Measurements from ENCODE around the gene MYL3.

The MYL3 gene

DNA sequence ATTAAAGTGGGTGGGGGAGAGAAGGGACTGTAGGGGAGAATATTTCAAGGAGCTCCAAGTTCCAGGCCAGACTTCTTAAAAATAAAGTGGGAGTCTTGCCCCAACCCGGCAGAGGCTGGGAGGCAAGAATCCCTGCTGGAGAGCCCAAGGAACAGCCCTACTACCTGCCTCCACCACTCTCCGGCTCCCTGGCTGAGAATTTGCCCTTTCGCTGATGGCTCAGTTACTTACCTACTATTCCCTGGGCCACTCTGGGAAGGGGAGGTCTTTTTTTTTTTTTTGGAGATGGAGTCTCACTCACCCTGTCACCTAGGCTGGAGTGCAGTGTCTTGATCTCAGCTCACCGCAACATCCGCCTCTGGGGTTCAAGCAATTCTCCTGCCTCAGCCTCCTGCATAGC is 15.5 kb downstream of the MYL3 start:
- H3K4me3 ChIP-seq (ENCODE audit: low read depth, low read length) = no peak overlapping the region
- TF ChIP-seq, protein P1, sequence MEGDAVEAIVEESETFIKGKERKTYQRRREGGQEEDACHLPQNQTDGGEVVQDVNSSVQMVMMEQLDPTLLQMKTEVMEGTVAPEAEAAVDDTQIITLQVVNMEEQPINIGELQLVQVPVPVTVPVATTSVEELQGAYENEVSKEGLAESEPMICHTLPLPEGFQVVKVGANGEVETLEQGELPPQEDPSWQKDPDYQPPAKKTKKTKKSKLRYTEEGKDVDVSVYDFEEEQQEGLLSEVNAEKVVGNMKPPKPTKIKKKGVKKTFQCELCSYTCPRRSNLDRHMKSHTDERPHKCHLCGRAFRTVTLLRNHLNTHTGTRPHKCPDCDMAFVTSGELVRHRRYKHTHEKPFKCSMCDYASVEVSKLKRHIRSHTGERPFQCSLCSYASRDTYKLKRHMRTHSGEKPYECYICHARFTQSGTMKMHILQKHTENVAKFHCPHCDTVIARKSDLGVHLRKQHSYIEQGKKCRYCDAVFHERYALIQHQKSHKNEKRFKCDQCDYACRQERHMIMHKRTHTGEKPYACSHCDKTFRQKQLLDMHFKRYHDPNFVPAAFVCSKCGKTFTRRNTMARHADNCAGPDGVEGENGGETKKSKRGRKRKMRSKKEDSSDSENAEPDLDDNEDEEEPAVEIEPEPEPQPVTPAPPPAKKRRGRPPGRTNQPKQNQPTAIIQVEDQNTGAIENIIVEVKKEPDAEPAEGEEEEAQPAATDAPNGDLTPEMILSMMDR (IDR thresholded peaks at IDR 0.05; ENCODE audit: low read depth, low read length) = no peak

DNA sequence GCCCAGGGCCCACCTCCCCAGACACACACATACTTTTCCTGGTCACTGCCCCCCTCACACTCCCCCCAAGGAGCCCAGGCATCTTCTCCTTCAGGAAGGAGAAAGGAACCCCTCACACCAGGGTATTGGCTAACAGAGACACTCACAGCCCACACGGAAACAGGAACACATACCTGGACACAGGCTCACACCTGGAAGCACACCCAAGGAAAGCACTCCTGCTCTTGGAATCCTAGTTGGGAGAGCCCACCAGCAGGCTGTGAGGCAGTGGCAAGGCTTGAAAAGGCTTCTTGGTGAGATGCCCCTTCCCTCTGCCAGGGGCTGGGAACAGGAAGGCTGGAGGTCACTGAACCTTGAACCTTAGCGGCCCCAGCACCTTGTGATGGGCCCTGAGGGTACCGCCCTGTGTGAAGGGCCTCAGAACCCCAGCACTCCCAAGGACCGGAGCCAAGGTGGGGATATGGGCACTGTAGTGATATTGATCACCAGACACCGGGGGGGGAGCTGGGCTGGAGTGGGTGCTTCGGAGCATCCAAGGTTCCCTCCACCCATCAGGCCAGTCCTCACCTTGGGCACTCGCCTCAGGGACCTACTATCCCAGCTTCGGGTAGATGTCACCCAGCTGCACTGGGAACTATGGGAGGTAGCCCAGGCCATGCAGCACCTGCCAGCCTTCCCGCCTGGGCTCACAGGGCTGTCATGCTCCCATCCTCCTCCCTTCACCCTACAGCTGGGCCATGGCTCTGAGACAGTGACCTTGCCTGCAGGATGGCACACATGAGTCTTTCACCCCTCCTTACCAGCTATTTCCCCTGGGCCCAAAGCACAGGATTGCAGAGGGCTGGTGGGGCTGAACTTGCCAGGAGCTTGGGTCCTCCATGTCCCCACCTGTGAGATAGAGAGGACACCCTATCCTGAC is 16.4 kb downstream of the MYL3 start:
- TF ChIP-seq, protein P1 (IDR thresholded peaks at IDR 0.05; ENCODE audit: low read depth, low read length) = no peak
- peak overlapping the region; percentile 50 for H3K4me3 ChIP-seq (ENCODE audit: low read depth, low read length)

DNA sequence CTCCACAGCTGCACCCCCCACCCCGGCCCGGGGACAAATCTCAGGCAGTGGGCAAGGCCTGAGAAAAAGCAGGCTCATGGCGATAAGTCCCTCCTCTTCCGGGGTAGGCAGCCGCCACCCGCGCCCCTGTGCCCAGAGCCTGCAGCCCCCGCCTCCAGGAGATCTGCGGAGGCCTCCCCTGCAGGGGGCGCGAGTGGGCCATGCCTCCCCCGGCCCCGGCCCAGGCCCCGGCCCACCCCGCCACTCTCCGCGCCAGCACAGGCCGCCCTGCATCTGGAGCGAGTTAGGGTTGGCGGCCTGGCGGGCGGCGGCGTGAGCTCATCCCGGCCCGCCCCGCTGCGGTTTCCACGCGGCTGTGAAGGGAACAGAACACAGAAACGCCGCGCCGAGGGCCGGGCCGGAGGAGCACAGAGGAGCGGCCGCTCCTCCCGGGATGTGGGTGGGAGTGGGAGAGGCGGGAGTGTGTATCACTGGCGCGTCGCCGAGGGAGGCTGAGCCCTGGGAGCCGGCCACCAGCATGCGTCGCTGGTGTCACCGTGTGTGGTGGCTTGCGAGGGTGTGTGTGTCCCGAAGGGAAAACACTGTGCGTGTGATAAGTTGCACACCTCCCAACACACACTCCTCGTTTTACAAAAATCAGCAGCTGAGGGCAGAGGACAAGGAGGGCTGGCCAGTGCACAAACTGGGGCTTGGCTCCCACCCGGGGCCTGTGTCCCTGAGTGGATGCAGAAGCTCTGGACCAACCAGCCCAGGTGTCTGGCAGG is 17.2 kb downstream of the MYL3 start:
- TF ChIP-seq, protein P1 (IDR thresholded peaks at IDR 0.05; ENCODE audit: low read depth, low read length) = peak; percentile 45; the same call in 1 of the 2 replicates
- peak overlapping the region; percentile 50 for H3K4me3 ChIP-seq (ENCODE audit: low read depth, low read length)

DNA sequence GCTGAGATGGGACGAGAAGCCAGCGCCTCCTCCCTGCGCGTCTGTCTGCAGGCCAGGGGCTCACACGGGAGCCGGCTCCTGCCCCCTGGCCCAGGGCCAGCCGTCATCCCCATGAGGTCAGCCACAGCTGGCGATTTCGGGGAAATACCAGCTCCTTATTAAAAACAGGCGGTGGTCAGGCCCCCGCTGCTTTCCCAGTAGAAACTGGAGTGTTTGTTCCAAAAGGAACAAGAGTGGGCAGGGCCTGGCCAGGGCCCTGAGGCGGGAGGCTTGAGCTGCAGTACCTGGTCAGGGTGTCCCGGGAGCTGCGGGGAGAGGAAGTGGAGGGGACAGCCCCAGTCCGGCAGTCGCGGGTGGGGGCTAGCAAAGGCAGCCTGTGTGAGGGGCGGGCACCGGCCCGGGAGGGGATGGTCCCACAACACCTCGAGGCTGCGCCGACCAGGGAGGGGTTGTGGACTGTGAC is 17.8 kb downstream of the MYL3 start:
- peak overlapping the region; percentile 50 for H3K4me3 ChIP-seq (ENCODE audit: low read depth, low read length)
- TF ChIP-seq, protein P1 (IDR thresholded peaks at IDR 0.05; ENCODE audit: low read depth, low read length) = no peak

DNA sequence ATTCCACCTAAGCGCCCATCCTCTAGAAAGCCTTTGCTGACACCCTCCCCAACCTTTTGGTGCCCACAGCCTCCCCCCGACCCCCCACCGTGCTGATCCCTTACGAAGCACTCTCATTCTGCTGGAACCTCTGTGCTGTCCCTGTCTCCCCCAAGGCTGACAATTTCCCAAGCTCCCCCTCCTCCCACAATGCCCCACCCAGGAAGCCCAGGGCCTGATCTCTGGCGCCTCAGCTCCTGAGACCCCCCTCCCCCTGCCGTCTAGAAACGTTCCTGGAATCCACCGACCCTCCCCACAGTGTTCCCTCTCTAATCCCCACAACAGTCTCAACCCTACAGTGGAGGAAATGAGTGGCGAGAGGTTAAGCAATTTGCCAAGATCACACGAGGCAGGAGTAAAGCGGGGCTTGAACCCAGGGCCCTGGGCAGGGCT is 18.3 kb downstream of the MYL3 start:
- TF ChIP-seq, protein P1 (IDR thresholded peaks at IDR 0.05; ENCODE audit: low read depth, low read length) = no peak
- H3K4me3 ChIP-seq (ENCODE audit: low read depth, low read length) = no peak overlapping the region

DNA sequence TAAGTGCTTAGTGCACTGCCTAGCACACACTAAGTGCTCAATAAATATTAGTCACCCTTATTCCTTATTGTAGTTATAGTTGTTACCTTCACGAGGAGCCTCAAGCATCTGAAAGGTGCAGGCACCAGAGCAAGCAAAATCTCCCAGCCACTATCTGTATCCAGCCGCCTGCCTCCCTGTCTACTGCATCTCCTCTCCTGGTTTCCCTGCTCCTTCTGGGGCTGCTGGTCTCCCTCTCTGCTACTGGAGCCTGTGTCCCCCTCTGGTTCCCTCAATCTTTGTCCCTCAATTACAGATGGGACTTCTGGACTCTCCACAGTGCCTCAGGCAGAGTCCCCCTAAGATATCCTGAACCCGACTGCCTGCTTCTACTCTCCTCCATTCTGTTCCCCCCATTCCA is 18.8 kb downstream of the MYL3 start:
- TF ChIP-seq, protein P1 (IDR thresholded peaks at IDR 0.05; ENCODE audit: low read depth, low read length) = no peak
- H3K4me3 ChIP-seq (ENCODE audit: low read depth, low read length) = no peak overlapping the region
